DMS153 treated with DMSO at 0.1 percent for 48 hours (cell line): Measurements from ENCODE around the gene PEAK1.
"Not testable (repeated sequence)": the region's sequence is repeated elsewhere in the genome, so short reads cannot be mapped to it uniquely, and the experiment has no call there.

ENCODE experiments used
- DNase-seq: peaks from one replicate; lab custom pipeline; 2025; ENCODE audit not compliant: unreplicated experiment; lab: John Stamatoyannopoulos, UW

The PEAK1 gene

DNA sequence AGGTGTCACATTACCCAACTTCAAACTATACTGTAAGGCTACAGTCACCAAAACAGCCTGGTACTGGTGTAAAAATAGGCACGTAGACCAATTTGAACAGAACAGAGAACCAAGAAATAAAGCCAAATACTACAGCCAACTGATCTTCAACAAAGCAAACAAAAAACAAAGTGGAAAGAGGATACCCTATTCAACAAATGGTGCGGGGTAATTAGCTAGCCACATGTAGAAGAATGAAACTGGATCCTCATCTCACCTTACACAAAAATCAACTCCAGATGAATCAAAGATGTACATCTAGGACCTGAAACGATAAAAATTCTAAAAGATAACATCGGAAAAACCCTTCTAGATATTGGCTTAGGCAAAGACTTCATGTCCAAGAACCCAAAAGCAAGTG is 13.1 kb downstream of the PEAK1 start:
- DNase-seq, result no peak

DNA sequence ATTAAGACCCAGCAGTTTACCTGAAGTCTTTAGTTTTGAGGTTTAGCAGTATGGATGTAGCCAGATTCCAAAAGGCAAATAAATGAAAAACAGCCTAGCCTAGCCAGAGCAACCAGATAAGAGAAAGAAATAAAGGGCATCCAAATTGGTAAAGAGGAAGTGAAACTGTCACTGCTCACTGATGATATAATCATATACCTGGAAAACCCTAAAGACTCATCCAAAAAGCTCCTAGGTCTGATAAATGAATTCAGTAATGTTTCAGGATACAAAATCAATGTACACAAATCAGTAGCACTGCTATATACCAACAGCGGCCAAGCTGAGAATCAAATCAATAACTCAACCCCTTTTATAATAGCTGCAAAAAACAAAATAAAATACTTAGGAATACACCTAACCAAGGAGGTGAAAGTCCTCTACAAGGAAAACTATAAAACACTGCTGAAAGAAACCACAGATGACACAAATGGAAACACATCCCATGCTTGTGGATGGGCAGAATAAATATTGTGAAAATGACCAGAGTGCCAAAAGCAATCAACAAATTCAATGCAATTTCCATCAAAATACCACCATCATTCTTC is 13.6 kb downstream of the PEAK1 start:
- not testable (repeated sequence) for DNase-seq

DNA sequence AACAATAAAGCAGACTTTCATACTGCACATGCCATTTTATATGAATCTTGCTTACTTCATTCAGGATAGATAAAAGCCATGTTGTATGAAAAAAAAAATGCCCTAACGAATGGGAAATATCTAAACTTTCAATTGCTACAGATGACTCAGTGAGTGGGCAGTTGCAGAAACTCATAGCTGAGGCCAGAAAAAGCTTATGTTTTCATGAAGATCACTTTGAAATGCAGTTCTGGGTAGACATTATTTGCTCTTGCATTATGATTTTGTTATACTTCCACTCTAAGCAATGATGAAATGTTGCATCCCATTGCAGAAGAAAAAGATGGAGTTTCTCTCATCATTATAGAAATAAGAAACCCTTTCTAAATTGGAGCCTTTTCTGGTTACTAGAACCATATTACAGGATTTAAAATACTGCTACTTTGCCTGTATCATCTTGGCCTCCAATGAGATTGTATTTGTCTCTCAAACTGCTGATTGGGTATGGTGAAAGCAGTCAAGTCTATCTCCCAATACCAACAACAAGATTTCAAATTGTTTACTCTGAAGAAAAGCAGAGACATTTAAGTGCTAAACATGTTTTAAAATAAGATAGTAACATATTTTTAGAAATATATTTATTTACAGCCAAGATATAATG is 17.0 kb downstream of the PEAK1 start:
- no peak for DNase-seq

DNA sequence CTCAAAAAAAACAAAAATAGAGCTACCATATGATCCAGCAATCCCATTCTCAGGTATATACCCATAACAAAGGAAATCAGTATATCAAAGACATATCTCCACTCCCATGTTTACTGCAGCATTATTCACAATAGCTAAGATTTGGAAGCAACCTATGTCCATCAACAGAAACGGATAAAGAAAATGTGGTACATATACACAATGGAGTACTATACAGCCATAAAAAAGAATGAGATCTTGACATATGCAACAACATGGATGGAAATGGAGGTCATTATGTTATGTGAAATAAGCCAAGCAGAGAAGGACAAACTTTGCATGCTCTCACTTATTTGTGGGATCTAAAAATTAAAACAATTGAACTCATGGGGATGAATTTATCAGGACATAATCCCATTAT is 19.6 kb downstream of the PEAK1 start:
- no peak for DNase-seq

DNA sequence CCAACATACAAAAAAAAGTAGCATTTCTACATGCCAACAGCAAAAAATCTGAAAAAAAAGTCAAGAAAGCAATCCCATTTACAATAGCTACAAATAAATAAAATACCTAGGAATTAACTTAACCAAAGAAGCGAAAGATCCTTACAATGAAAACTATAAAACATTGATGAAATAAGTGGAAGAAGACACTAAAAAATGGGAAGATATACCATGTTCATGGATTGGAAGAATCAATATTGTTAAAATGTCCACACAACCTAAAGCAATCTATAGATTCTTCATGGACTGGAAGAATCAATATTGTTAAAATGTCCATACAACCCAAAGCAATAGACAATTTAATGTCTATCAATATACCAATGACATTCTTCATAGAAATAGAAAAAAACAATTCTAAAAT is 21.0 kb downstream of the PEAK1 start:
- no peak for DNase-seq

DNA sequence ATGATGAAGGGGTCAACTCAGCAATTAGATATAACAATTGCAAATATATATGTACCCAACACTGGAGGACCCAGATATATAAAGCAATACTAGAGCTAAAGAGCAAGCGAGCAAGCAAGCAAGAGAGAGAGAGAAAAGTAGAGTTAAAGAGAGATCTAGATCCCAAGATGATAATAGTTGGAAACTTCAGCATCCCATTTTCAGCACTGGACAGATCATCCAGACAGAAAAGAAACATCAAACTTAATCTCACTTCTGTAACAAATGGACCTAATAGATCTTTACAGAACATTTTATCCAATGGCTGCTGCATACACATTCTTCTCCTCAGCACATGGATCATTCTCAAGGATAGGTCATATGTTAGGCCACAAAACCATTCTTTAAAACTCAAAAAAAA is 23.2 kb downstream of the PEAK1 start:
- no peak for DNase-seq

DNA sequence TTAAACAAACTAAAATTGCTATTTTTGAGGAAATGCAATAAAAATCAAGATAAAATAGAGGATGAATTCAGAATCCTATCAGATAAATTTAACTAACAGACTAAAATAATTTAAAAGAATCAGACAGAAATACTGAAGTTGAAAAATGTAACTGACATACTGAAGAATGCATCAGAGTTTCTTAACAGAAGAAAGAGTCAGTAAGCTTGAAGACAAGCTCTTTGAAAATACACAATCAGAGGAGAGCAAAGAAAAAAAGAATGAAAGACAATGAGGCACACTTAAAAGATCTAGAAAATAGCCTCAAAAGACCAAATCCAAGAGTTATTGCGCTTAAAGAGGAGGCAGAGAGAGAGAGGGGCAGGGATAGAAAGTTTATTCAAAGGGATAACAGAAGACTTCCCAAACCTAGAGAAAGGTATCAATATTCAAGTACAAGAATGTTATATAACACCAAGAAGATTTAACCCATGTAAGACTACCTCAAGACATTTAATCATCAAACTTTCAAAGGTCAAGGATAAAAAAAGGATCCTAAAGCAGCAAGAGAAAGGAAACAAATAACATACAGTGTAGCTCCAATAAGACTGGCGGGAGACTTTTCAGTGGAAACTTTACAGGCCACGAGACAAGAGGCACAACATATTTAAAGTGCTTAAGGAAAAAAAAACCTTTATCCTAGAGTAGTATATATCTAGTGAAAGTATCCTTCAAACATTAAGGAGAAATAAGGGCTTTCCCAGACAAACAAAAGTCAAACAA is 24.7 kb downstream of the PEAK1 start:
- no peak for DNase-seq

DNA sequence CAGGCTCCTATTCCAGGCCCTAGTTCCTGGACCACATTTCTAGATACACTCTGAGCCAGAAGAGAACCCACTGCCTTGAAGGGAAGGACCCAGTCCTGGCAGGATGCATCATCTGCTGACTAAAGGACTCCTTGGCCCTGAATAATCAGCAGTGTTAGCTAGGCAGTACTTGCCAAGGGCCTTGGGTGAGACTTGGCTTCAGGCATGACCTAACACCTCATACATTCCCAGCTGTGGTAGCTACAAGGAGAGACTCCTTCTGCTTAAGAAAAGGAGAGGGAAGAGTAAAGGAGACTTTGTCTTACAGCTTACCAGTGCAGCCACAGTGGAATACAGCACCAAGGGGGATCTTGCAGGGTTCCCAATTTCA is 26.4 kb downstream of the PEAK1 start:
- DNase-seq, result no peak

DNA sequence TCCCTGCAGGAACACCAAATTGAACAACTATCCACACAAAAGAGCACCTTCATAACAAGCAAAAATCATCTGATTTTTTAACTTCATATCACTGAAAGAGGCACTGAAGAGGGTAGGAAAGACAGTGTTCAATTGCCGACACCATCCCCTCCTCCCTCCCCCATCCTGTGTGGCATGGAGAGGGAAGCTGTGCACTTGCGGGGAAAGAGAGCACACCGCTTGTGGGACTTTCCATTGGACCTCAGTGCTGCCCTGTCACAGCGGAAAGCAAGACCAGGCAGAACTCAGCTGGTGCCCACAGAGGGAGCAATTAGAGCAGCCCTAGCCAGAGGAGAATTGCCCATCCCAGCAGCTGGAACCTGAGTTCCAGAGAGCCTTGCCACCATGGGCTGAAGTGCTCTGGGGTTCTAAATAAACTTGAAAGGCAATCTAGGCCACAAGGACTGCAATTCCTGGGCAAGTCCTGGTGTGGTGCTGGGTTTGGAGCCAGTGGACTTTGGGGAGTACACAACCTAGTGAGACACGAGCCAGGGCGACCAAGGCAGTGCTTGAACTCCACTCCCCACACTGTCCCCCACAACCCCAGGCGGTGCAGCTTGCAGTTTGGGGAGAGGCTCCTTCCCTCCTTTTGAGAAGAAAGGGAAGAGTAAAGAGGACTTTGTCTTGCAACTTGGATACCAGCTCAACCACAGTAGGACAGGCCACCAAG is 27.0 kb downstream of the PEAK1 start:
- DNase-seq, result no peak

DNA sequence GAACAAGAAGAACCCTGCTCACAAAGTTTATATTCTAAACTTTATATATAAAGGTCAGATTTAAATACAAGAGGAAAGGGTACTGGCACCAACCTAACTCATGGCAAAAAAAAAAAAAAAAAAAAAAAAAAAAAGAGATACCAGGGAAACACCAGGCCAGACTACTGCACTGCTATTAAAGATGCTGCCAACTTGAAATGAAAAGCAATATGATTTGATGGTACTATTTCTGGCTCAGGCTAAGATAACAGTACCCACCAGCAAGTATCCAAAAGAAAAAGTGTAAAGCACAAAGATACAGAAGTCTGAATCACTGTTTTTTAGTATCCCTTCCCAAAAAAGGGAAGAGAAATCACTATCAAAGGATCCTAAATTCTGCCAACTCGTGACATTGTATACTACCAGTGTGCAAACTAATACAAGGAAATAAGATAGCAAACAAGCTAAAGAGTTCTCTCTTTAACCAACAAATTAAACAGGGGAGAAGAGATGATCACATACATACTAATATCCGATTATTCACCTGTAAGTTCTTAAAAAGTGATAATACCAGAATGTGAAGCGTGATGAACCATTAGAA is 28.4 kb downstream of the PEAK1 start:
- no peak for DNase-seq

DNA sequence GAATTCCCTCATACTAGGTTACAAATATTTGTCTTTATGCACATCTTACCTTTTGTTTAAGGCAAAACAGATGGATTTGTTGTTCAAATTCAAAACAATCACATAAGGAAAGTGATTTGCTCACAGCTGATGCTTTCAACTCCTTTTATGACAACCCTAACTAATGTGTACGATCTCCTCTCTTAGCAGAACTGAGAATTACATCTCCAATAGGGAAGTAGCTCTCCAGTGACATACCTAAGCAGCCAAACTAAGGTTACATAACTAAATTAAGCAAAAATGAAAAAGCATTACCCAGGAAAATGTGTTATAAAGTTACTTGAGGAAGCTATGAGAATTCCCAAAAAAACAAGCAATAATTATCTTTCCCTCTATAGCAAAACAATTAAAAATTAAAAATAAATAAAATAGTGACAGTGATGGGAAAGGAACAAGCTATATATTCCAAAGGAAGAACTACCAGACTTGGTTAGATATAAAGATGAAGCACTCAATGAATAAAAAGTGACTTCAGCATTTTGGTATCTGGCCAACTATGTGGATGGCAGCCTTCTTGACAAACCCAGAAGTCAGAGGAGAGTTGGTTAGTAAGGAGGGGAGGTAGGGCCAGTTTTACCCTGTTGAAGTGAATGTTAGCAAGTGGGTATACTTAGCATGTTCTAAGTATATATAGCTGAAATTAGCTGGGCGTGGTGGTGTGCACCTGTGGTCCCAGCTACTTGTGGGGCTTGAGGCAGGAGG is 32.4 kb downstream of the PEAK1 start:
- no peak for DNase-seq

DNA sequence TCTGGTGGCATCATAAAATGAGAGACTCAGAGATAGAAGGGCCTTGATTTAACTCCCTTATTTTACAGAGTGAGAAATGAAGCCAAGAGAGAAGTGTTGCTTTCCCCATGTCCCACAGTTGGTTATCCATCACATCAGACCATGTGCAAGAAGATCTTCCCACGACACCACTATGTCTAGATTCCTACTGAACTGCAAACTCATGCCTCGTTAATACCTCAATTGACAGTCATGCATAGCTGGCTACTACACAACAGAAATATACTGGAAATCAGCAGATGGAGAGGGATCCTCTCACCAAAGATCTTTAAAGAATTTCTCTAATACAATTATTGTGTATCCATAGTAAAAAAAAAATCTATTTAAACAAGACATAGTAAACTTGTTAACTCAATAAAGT is 33.3 kb downstream of the PEAK1 start:
- no peak for DNase-seq

DNA sequence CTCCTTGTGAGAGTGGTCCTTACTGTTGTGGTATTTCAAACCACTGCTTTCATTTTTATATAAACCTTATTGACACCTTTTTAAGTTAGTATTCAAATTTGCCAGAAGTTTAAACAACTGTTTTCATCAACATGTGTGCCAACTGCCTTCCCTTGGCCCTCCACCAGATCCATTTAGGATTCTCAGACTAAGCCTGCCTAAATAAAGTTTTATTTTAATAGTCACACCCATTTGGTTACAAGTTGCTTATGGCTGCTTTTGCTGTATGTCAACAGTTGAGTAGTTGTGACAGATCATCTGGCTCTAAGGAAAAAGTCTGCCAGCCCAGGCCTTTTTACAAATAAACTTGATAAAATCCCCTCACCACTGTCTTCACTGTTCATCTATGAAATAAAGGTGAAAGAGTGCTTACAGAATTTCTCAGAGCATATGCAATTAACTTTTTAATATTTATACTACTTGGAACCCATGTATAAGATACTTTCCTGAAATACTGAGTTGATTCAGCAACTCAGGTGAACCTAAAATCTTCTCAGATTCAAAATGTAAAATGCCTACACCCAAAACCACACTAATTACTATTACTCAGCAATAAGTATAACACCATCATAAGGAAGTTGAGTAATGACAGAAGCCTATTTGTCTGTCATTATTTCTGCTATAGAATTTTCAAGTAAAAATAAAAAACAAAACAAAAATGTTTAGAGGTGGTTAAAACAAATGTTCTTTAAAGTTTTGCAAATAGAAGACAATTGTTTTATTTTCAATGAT is 35.1 kb downstream of the PEAK1 start:
- DNase-seq, result no peak

DNA sequence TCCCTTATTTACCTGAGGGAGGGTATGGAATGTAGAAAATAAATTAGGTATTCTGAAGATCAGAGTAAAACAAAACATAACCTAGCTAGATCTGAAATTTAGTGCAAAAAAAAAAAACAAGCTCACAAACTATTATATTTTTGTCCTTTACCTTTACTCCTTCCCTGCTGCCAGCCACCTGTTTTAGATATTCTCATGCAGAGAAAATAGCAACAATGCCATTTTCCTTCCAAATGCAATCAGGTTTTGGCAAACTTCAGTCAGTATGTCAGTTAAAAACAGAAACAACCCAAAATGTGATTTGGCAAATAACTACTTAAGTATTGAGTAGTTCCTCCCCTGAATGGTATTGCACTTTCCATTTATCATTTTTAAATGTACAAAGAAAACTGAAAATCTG is 35.8 kb downstream of the PEAK1 start:
- no peak for DNase-seq

DNA sequence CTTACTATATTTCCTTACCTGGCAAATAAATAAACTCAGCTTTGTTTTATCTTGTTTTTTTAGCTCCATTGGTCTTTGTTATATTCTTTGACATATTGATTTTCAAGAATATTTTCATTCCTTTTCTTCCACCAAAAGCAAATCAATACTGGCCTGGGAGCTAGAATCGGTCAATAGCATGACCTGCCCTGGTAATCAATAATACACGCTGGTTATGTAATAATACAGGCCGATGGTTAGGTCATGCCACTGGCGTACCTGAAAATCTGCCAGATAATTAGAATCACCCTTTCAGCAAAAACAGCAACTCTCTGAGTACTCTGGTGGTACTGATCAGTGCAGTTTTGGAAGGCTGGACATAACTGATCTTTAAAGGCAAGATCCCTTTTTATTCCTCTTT is 39.9 kb downstream of the PEAK1 start:
- no peak for DNase-seq

DNA sequence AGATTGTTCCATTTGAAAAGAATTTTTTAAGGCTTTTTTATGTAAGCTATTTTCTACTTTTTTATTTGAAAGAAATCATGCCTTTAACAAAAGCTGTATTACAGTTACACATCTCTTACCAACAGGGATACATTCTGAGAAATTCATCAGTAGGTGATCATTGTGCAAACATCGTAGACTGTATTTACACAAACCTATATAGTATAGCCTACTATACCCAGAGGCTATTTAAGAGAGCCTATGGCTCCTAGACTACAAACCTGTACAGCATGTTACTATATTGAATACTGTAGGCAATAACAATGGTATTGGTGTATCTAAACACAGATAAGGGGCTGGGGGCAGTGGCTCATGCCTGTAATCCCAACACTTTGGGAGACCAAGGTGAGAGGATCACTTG is 43.1 kb downstream of the PEAK1 start:
- no peak for DNase-seq

DNA sequence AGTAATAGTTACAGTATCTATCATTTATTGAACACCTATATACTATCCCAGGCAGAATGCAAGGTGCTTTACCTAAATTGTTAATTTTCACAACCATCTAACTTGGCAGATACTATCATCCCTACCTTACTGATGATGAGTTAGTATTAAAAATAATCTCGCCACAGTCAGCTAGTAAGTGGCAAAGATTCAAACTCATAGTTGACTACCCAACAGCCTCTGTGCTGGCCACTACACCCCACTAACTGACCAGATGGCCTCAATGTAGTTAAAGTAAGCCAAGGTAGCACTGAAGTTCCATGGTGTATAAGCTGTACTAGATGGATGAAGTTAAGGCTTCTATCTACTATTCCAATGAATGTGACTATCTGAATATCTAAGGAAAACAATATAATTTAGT is 44.8 kb downstream of the PEAK1 start:
- no peak for DNase-seq

DNA sequence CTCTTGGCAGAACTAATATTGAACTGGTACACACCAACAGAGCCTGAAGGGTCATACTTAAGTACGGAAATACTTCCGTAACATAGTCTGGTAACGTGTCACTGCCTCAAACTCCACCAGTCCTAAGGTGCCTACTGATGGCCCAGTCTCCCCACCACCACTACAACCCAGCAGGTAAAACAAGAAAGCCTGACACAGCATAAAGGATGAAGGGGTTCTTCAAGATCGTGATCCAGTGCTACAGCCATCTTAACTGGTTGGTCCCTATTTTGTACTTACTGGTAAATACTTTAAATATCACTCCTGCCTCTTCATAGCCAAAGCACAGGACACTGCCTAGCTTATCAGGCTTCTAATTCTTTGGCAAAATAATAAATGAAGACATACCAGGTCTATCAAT is 46.5 kb downstream of the PEAK1 start:
- DNase-seq, result no peak

DNA sequence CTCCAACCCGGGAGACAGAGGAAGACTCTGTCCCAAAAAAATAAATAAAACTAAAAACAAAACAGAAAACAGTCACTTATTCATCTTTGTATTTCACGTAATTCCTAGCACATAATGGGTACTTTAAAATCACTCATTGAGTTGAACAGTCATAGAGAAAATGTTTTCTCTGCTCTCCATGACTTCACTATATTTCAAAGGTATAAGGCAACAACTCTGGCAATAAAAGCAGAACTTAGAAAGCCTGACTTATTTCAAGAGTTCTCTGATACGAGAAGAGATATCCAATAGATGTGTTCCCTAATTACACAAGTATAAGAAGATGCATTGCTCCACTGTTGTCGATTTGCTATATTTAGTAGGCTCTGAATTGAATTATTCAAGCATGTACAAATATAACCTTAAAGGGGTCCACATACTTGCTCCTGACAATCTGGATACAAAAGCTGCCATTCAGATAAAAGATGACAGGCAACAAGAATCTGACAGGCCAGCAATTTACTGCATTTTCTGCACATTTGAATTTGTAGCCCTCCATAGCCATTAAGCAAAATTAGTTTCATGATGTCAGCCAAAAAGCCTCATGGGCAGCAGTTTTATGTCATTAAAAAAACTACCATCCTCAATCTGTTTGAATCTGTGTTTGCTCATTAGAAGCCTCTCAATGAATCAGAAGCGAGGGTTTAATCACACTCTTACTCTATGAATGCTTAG is 47.9 kb downstream of the PEAK1 start:
- DNase-seq, result no peak

DNA sequence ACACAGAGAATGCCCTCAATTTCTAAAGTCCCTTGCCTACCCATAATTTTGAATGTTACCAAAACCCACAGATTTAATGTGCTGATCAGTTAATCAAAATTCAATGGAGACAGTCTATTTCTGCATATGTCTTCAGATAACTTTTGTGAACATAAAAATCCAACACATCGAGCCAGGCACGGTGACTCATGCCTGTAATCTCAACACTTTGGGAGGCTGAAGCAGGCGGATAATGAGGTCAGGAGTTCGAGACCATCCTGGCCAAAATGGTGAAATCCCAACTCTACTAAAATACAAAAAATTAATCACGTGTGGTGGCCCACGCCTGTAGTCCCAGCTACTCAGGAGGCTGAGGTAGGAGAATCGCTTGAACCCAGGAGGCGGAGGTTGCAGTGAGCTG is 49.3 kb downstream of the PEAK1 start:
- DNase-seq, result no peak
